Body of pancreas (tissue), 4 donors: ENCODE data around the gene TP53INP2. TPM values are rescaled to one million over a fixed set of nuclear protein-coding genes. Genes with fewer than 3 reads are reported as not detected.

ENCODE experiments used
- ATAC-seq: fragments of 150-250 bp; one replicate; pipeline ENCODE4 v1.9.1; 2016
- DNase-seq, 4 donors: peaks; one replicate each; pipeline ENCODE4 v3.0.0-alpha.2; 2019
- H3K27ac ChIP-seq, 4 donors: fragments of 200-600 bp; sonication (generic); 1 replicate in 3 of 4; 2 replicates in 1 of 4; pipeline versions ENCODE4 v1.5.1 to v1.6.1; 2016 to 2019; ENCODE audit warnings: mild to moderate bottlenecking in 1 of 4, mixed read lengths in 1 of 4, moderate library complexity in 1 of 4
- H3K27me3 ChIP-seq, 2 donors: fragments of 200-600 bp; sonication (generic); one replicate each; pipeline ENCODE4 v1.6.0; 2016; ENCODE audit warnings: mild to moderate bottlenecking in 1 of 2
- H3K36me3 ChIP-seq, 2 donors: fragments of 200-600 bp; sonication (generic); replicated peaks in 1 of 2; 2 replicates each; pipeline ENCODE4 v1.5.1; 2016; ENCODE audit warnings: low read depth in 2 of 2; ENCODE audit not compliant: insufficient read depth in 1 of 2
- H3K4me1 ChIP-seq: fragments of 200-600 bp; sonication (generic); one replicate; pipeline ENCODE4 v1.6.0; 2016
- H3K4me3 ChIP-seq, 2 donors: fragments of 200-600 bp; sonication (generic); 1 replicate in 1 of 2; 2 replicates in 1 of 2; pipeline ENCODE4 v1.5.1; 2016 to 2019
- H3K9me3 ChIP-seq, 3 donors: fragments of 200-600 bp; sonication (generic); 1 replicate in 2 of 3; 2 replicates in 1 of 3; pipeline ENCODE4 v1.5.1; 2016
- CTCF ChIP-seq, 7 experiments: fragments of 450-650 bp in 4 of 7; fragments of 200-600 bp in 3 of 7; sonication (generic) in 3 of 7; IDR thresholded peaks; one replicate each; pipeline ENCODE4 v1.5.1; 2016 to 2019; ENCODE audit warnings: antibody characterized with exemption in 7 of 7
- POLR2A ChIP-seq, 3 donors: fragments of 450-650 bp; IDR thresholded peaks; one replicate each; pipeline ENCODE4 v1.6.1; 2016; ENCODE audit warnings: antibody characterized with exemption in 3 of 3, mild to moderate bottlenecking in 2 of 3
- WGBS, 2 donors: methylation state at CpG; one replicate each; pipeline ENCODE4 v1.1.5; 2017; 5-methylcytosine and 5-hydroxymethylcytosine counted together
- intact Hi-C: fragments of 100-400 bp; cut with DNase I; formaldehyde crosslinking; loops from one replicate; pipeline ENCODE4 v1.15.1; 2023
- total RNA-seq, 2 donors: library from RNA; depleted of rRNA; stranded (reverse); fragments of >200 nt; gene quantifications; one replicate each; pipeline ENCODE4 v1.1.0, GENCODE V29; 2016

The TP53INP2 gene
- total RNA-seq, 2 donors from 2014 or later, result 3.4 to 12.2 TPM

- H3K27ac ChIP-seq, result no peak overlapping the region
- H3K4me3 ChIP-seq, result no peak overlapping the region
- intact Hi-C loops, result no loop called here
- no peaks in the 10 kb centered on the region for H3K4me1 ChIP-seq
- DNase-seq (no peak), ATAC-seq (no peak)
- 84 to 87% methylated on average over 3 of the region's 3 CpGs for WGBS, 2 donors
- H3K36me3 ChIP-seq, result peaks cover 1 to 18% of the 10 kb centered on the region in 2 donors
- no peaks in the 10 kb centered on the region for H3K27me3 ChIP-seq
- no peaks in the 10 kb centered on the region for H3K9me3 ChIP-seq
- TF ChIP-seq CTCF (IDR thresholded peaks at IDR 0.05) (no peak), POLR2A (IDR thresholded peaks at IDR 0.05) (no peak)
These were observed 40.2 kb downstream of the TP53INP2 start for GRCh38 chr20:34744340-34744739.

GRCh38 chr20:34744847-34745246, 40.7 kb downstream of the TP53INP2 start:
- Histone ChIP-seq H3K9me3 (no peaks in the 10 kb centered on the region), H3K4me1 (no peaks in the 10 kb centered on the region), H3K36me3 (peaks cover 6 to 23% of the 10 kb centered on the region in 2 donors), H3K27me3 (no peaks in the 10 kb centered on the region), H3K4me3 (no peak overlapping the region), H3K27ac (no peak overlapping the region)
- intact Hi-C loops, result no loop called here
- TF ChIP-seq CTCF (IDR thresholded peaks at IDR 0.05) (no peak), POLR2A (IDR thresholded peaks at IDR 0.05) (no peak)
- no peak for ATAC-seq
- WGBS, 2 donors, result 57 to 72% methylated on average over 1 of the region's 1 CpG
- no peak for DNase-seq

- TF ChIP-seq CTCF (IDR thresholded peaks at IDR 0.05) (no peak), POLR2A (IDR thresholded peaks at IDR 0.05) (no peak)
- Histone ChIP-seq H3K27ac (no peak overlapping the region), H3K4me3 (no peak overlapping the region), H3K4me1 (no peaks in the 10 kb centered on the region), H3K36me3 (peaks cover 9 to 22% of the 10 kb centered on the region in 2 donors), H3K9me3 (no peaks in the 10 kb centered on the region), H3K27me3 (no peaks in the 10 kb centered on the region)
- intact Hi-C loops, result no loop called here
- no peak for DNase-seq
- WGBS, 2 donors, result 73 to 77% methylated on average over 3 of the region's 3 CpGs
- ATAC-seq, result no peak
These were observed 42.5 kb downstream of the TP53INP2 start for GRCh38 chr20:34746674-34747073.

- ATAC-seq (no peak), DNase-seq (no peak)
- intact Hi-C loops, result no loop called here
- Histone ChIP-seq H3K36me3 (peaks cover 9 to 26% of the 10 kb centered on the region in 2 donors), H3K27ac (no peak overlapping the region), H3K27me3 (no peaks in the 10 kb centered on the region), H3K4me3 (no peak overlapping the region), H3K9me3 (no peaks in the 10 kb centered on the region), H3K4me1 (no peaks in the 10 kb centered on the region)
- WGBS, 2 donors, result 86 to 95% methylated on average over 2 of the region's 2 CpGs
- no peak for TF ChIP-seq POLR2A (IDR thresholded peaks at IDR 0.05)
- no peak for TF ChIP-seq CTCF (IDR thresholded peaks at IDR 0.05)
These were observed 43.3 kb downstream of the TP53INP2 start for GRCh38 chr20:34747479-34747878.

GRCh38 chr20:34748709-34749108, 44.6 kb downstream of the TP53INP2 start:
- 94 to 96% methylated on average over 2 of the region's 2 CpGs for WGBS, 2 donors
- Histone ChIP-seq H3K36me3 (peaks cover 9 to 22% of the 10 kb centered on the region in 2 donors), H3K4me3 (no peak overlapping the region), H3K27ac (no peak overlapping the region), H3K9me3 (no peaks in the 10 kb centered on the region), H3K27me3 (no peaks in the 10 kb centered on the region), H3K4me1 (no peaks in the 10 kb centered on the region)
- TF ChIP-seq POLR2A (IDR thresholded peaks at IDR 0.05) (no peak), CTCF (IDR thresholded peaks at IDR 0.05) (no peak)
- DNase-seq, result no peak
- ATAC-seq, result no peak
- intact Hi-C loops, result no loop called here
